ENCODE measurements around the gene GHR.
A peak's percentile ranks its signal among the peaks of the same experiment; 100 is the strongest.
"Not testable (repeated sequence)": the region's sequence is repeated elsewhere in the genome, so short reads cannot be mapped to it uniquely, and the experiment has no call there.

Gene GHR

GRCh38 chr5:42642006-42642405 lies 218.8 kb downstream of the GHR start:
- DNase-seq: no peak

- no peak for DNase-seq
Observed at GRCh38 chr5:42643360-42643759, 220.1 kb downstream of the GHR start.

- DNase-seq: no peak
Observed at GRCh38 chr5:42645138-42645537, 221.9 kb downstream of the GHR start.

- DNase-seq: no peak
Observed at GRCh38 chr5:42648036-42648435, 224.8 kb downstream of the GHR start.

GRCh38 chr5:42648915-42649314 lies 225.7 kb downstream of the GHR start:
- no peak for DNase-seq

- no peak for DNase-seq
Observed at GRCh38 chr5:42650084-42650483, 226.8 kb downstream of the GHR start.

GRCh38 chr5:42653705-42654104 lies 230.5 kb downstream of the GHR start:
- DNase-seq: no peak

GRCh38 chr5:42654645-42655044 lies 231.4 kb downstream of the GHR start:
- no peak for DNase-seq

GRCh38 chr5:42655982-42656650 lies 232.9 kb downstream of the GHR start:
- no peak for DNase-seq

GRCh38 chr5:42656651-42657015 lies 233.4 kb downstream of the GHR start:
- DNase-seq: no peak

- DNase-seq: not testable (repeated sequence)
Observed at GRCh38 chr5:42659869-42660268, 236.6 kb downstream of the GHR start.

- DNase-seq: no peak
Observed at GRCh38 chr5:42665857-42666256, 242.6 kb downstream of the GHR start.

GRCh38 chr5:42666869-42667268 lies 243.6 kb downstream of the GHR start:
- no peak for DNase-seq

- DNase-seq: no peak
Observed at GRCh38 chr5:42668254-42668653, 245.0 kb downstream of the GHR start.

GRCh38 chr5:42672925-42673324 lies 249.7 kb downstream of the GHR start:
- DNase-seq: no peak

- DNase-seq: no peak
Observed at GRCh38 chr5:42675602-42676001, 252.4 kb downstream of the GHR start.

GRCh38 chr5:42676362-42676761 lies 253.1 kb downstream of the GHR start:
- DNase-seq: no peak

- no peak for DNase-seq
Observed at GRCh38 chr5:42677156-42677842, 254.1 kb downstream of the GHR start.

GRCh38 chr5:42680046-42680445 lies 256.8 kb downstream of the GHR start:
- no peak for DNase-seq

GRCh38 chr5:42685078-42685477 lies 261.8 kb downstream of the GHR start:
- not testable (repeated sequence) for DNase-seq

GRCh38 chr5:42689391-42689790 lies 266.2 kb downstream of the GHR start:
- no peak for DNase-seq

GRCh38 chr5:42691413-42691937 lies 268.2 kb downstream of the GHR start:
- peak in 9 of 51 donors; percentile 2 to 68 (median 12) for DNase-seq

GRCh38 chr5:42701351-42702059 lies 278.3 kb downstream of the GHR start:
- no peak for DNase-seq

Measured in hypothalamus (tissue), 51 donors.